PC-3 (cell line): ENCODE results near the gene KIAA1328. TPM values are rescaled to one million over a fixed set of nuclear protein-coding genes. Genes with fewer than 3 reads are reported as not detected.

ENCODE experiments used
- ATAC-seq: fragments of 200-7000 bp; cut with Tn5 transposase; 2 replicates; pipeline ENCODE4 v1.9.1; 2020; ENCODE audit warnings: mild to moderate bottlenecking, moderate library complexity
- BruUV-seq: library from RNA; stranded (reverse); fragments of 400-500 nt; replicated peaks from 2 replicates; lab custom pipeline; 2021; lab: Mats Ljungman, UMichigan
- CTCF ChIA-PET: fragments of 300-600 bp; sonication (Branson Sonifier 250); formaldehyde crosslinking; loops from one replicate; lab custom pipeline; 2022; ENCODE audit warnings: antibody characterized with exemption; lab: Charles Lee
- POLR2A ChIA-PET: fragments of 300-600 bp; sonication (Branson Sonifier 250); formaldehyde crosslinking; loops from one replicate; lab custom pipeline; 2022; ENCODE audit warnings: antibody characterized with exemption; ENCODE audit not compliant: unreplicated experiment; lab: Charles Lee
- DNase-seq: peaks from one replicate; pipeline ENCODE4 v3.0.0-alpha.2; 2015
- H2AFZ ChIP-seq: fragments of 300-600 bp; sonication (generic); 2 replicates; pipeline ENCODE4 v1.6.0; 2016; ENCODE audit warnings: antibody characterized with exemption, low read length
- H3F3A ChIP-seq: fragments of 300-600 bp; sonication (generic); one replicate; pipeline ENCODE4 v1.6.0; 2017; ENCODE audit warnings: antibody characterized with exemption, low read length, control low read depth, mild to moderate bottlenecking; ENCODE audit not compliant: unreplicated experiment
- H3K27ac ChIP-seq: fragments of 300-600 bp; sonication (generic); 2 replicates; pipeline ENCODE4 v1.5.1; 2016; ENCODE audit warnings: mild to moderate bottlenecking, low read length
- H3K27me3 ChIP-seq: fragments of 300-600 bp; sonication (generic); 2 replicates; pipeline ENCODE4 v1.6.1; 2016; ENCODE audit warnings: low read length, mixed read lengths
- H3K36me3 ChIP-seq: fragments of 300-600 bp; sonication (generic); 2 replicates; pipeline ENCODE4 v1.6.1; 2016; ENCODE audit warnings: low read depth, mixed run types, low read length, mixed read lengths
- H3K4me1 ChIP-seq: fragments of 300-600 bp; sonication (generic); 2 replicates; pipeline ENCODE4 v1.5.1; 2016; ENCODE audit warnings: low read length; ENCODE audit not compliant: insufficient read depth
- H3K4me2 ChIP-seq: fragments of 300-600 bp; sonication (generic); 2 replicates; pipeline ENCODE4 v1.6.0; 2016; ENCODE audit warnings: low read length
- H3K4me3 ChIP-seq: fragments of 300-600 bp; sonication (generic); 2 replicates; pipeline ENCODE4 v1.5.1; 2016; ENCODE audit warnings: mild to moderate bottlenecking, low read length, mixed read lengths
- H3K79me2 ChIP-seq: fragments of 300-600 bp; sonication (generic); 2 replicates; pipeline ENCODE4 v1.6.1; 2017; ENCODE audit warnings: low read length, mixed read lengths
- H3K9ac ChIP-seq: fragments of 300-600 bp; sonication (generic); 2 replicates; pipeline ENCODE4 v1.6.0; 2016; ENCODE audit warnings: mild to moderate bottlenecking, low read length
- H3K9me2 ChIP-seq: fragments of 300-600 bp; sonication (generic); replicated peaks from 2 replicates; pipeline ENCODE4 v1.6.1; 2016; ENCODE audit warnings: mixed run types, low read length, mixed read lengths
- H3K9me3 ChIP-seq: fragments of 300-600 bp; sonication (generic); 2 replicates; pipeline ENCODE4 v1.6.1; 2016; ENCODE audit warnings: low read length, mixed read lengths
- H4K20me1 ChIP-seq: fragments of 300-600 bp; sonication (generic); 2 replicates; pipeline ENCODE4 v1.6.1; 2016; ENCODE audit warnings: low read length, mixed read lengths
- CTCF ChIP-seq: fragments of 300-600 bp; sonication (generic); conservative IDR thresholded peaks from 2 replicates; pipeline ENCODE4 v1.5.1; 2017; ENCODE audit warnings: antibody characterized with exemption, low read depth, mild to moderate bottlenecking, low read length
- EZH2 ChIP-seq: fragments of 300-600 bp; sonication (generic); IDR thresholded peaks from one replicate; pipeline ENCODE4 v1.6.1; 2017; ENCODE audit warnings: antibody characterized with exemption, mild to moderate bottlenecking, low read length; ENCODE audit not compliant: unreplicated experiment
- EZH2phosphoT487 ChIP-seq: fragments of 300-600 bp; sonication (generic); IDR thresholded peaks from 2 replicates; pipeline ENCODE4 v1.6.1; 2018; ENCODE audit warnings: mild to moderate bottlenecking, antibody characterized with exemption, low read length, borderline replicate concordance
- intact Hi-C: fragments of 100-400 bp; cut with micrococcal nuclease; formaldehyde crosslinking; loops from 2 replicates; pipeline ENCODE4 v1.9.0; 2023
- total RNA-seq: library from RNA; depleted of rRNA; stranded (reverse); fragments of >200 nt; gene quantifications from 2 replicates; pipeline ENCODE4 v1.2.3, GENCODE V29; 2014

KIAA1328 gene
- total RNA-seq, 1 experiment from 2014 or later: 4.4 TPM

GRCh38 chr18:37265382-37265781 lies 436.5 kb downstream of the KIAA1328 start:
- ChIA-PET POLR2A (no interaction called here), CTCF (no interaction called here)
- no peaks in the 10 kb centered on the region for H3K36me3 ChIP-seq
- TF ChIP-seq EZH2 (no peak), EZH2phosphoT487 (no peak), CTCF (no peak)
- no peak overlapping the region for H2AFZ ChIP-seq
- H3K9me2 ChIP-seq: no peaks in the 10 kb centered on the region
- H3K4me2 ChIP-seq: no peak overlapping the region
- H3F3A ChIP-seq: no peaks in the 10 kb centered on the region
- H3K4me3 ChIP-seq: no peak overlapping the region
- H3K79me2 ChIP-seq: no peaks in the 10 kb centered on the region
- H3K27me3 ChIP-seq: no peaks in the 10 kb centered on the region
- H4K20me1 ChIP-seq: no peaks in the 10 kb centered on the region
- no peaks in the 10 kb centered on the region for H3K4me1 ChIP-seq
- no peak overlapping the region for H3K9ac ChIP-seq
- intact Hi-C loops: no loop called here
- no peaks in the 10 kb centered on the region for H3K9me3 ChIP-seq
- no TSS peak for BruUV-seq
- ATAC-seq (no peak), DNase-seq (no peak)
- H3K27ac ChIP-seq: no peak overlapping the region

- DNase-seq (no peak), ATAC-seq (no peak)
- Histone ChIP-seq H3K9me3 (no peaks in the 10 kb centered on the region), H3K9ac (no peak overlapping the region), H3K27me3 (no peaks in the 10 kb centered on the region), H4K20me1 (no peaks in the 10 kb centered on the region), H3K4me3 (no peak overlapping the region), H3K9me2 (no peaks in the 10 kb centered on the region), H3F3A (no peaks in the 10 kb centered on the region), H3K27ac (no peak overlapping the region), H2AFZ (no peak overlapping the region), H3K4me1 (no peaks in the 10 kb centered on the region), H3K4me2 (no peak overlapping the region), H3K36me3 (no peaks in the 10 kb centered on the region), H3K79me2 (no peaks in the 10 kb centered on the region)
- intact Hi-C loops: no loop called here
- no TSS peak for BruUV-seq
- TF ChIP-seq EZH2: no peak
- 0 out of 2 replicates have a peak, but pooled peaks have one; percentile 13 for TF ChIP-seq CTCF
- POLR2A ChIA-PET: no interaction called here
- CTCF ChIA-PET: no interaction called here
These were observed 437.4 kb downstream of the KIAA1328 start for GRCh38 chr18:37266290-37266689.

- Histone ChIP-seq H3F3A (no peaks in the 10 kb centered on the region), H2AFZ (no peak overlapping the region), H3K4me1 (no peaks in the 10 kb centered on the region), H3K79me2 (no peaks in the 10 kb centered on the region), H3K36me3 (no peaks in the 10 kb centered on the region), H3K27ac (no peak overlapping the region), H4K20me1 (no peaks in the 10 kb centered on the region), H3K4me3 (no peak overlapping the region), H3K9ac (no peak overlapping the region), H3K4me2 (no peak overlapping the region), H3K9me2 (no peaks in the 10 kb centered on the region), H3K27me3 (no peaks in the 10 kb centered on the region), H3K9me3 (no peaks in the 10 kb centered on the region)
- ATAC-seq (no peak), DNase-seq (peak; percentile 24)
- POLR2A ChIA-PET: no interaction called here
- no TSS peak for BruUV-seq
- intact Hi-C loops: no loop called here
- CTCF ChIA-PET: no interaction called here
- TF ChIP-seq CTCF (no peak), EZH2 (no peak), EZH2phosphoT487 (no peak)
These were observed 441.2 kb downstream of the KIAA1328 start for GRCh38 chr18:37270038-37270665.
